H1 (cell line): ENCODE measurements around the gene PIK3R3. TPM values are rescaled to one million over a fixed set of nuclear protein-coding genes. Genes with fewer than 3 reads are reported as not detected.
"Not testable (repeated sequence)": the region's sequence is repeated elsewhere in the genome, so short reads cannot be mapped to it uniquely, and the experiment has no call there.

Experiments used
- CTCF ChIA-PET: fragments of 300-600 bp; sonication (Branson Sonifier 250); formaldehyde crosslinking; loops from one replicate; lab custom pipeline; 2021; ENCODE audit not compliant: partially characterized antibody; lab: Charles Lee
- POLR2A ChIA-PET: fragments of 300-600 bp; sonication (Branson Sonifier 250); formaldehyde crosslinking; loops from one replicate; lab custom pipeline; 2021; ENCODE audit warnings: inconsistent platforms; ENCODE audit not compliant: partially characterized antibody; lab: Charles Lee
- DNase-seq, 2 experiments: peaks; one replicate each; pipeline versions ENCODE4 v3.0.0 to v3.0.0-alpha.2; 2010 to 2022; ENCODE audit warnings: low spot score in 2 of 2, low read depth in 1 of 2, mixed read lengths in 1 of 2
- FAIRE-seq: peaks from 2 replicates; lab custom pipeline; 2011; peaks lifted over from hg19 to GRCh38; lab: Jason Lieb, UNC
- H2AFZ ChIP-seq: 2 replicates; pipeline ENCODE4 v1.8.1; 2012; ENCODE audit warnings: low read length, inconsistent platforms
- H2AK5ac ChIP-seq: 2 replicates; pipeline ENCODE4 v1.6.1; 2013; ENCODE audit warnings: low read depth, low read length
- H2BK120ac ChIP-seq: replicated peaks from 2 replicates; pipeline ENCODE3; 2013; ENCODE audit warnings: low read depth, low read length, inconsistent platforms
- H2BK12ac ChIP-seq: 2 replicates; pipeline ENCODE4 v1.6.1; 2013; ENCODE audit warnings: low read depth, low read length
- H2BK15ac ChIP-seq: 2 replicates; pipeline ENCODE4 v1.6.1; 2013; ENCODE audit warnings: low read length
- H2BK20ac ChIP-seq: 2 replicates; pipeline ENCODE4 v1.6.1; 2013; ENCODE audit warnings: low read length
- H2BK5ac ChIP-seq: 2 replicates; pipeline ENCODE4 v1.6.1; 2013; ENCODE audit warnings: low read depth, low read length
- H3K14ac ChIP-seq: 2 replicates; pipeline ENCODE4 v1.6.1; 2013; ENCODE audit warnings: inconsistent platforms; ENCODE audit not compliant: insufficient read length
- H3K18ac ChIP-seq: 2 replicates; pipeline ENCODE4 v1.6.1; 2013; ENCODE audit warnings: low read length; ENCODE audit errors: extremely low read depth
- H3K23ac ChIP-seq: 2 replicates; pipeline ENCODE4 v1.6.1; 2013; ENCODE audit warnings: inconsistent platforms; ENCODE audit not compliant: insufficient read length
- H3K23me2 ChIP-seq: 2 replicates; pipeline ENCODE4 v1.6.1; 2013; ENCODE audit warnings: low read depth, low read length
- H3K27ac ChIP-seq: 2 replicates; pipeline ENCODE4 v1.6.1; 2011; ENCODE audit warnings: low read depth, low read length, inconsistent platforms
- H3K27me3 ChIP-seq, 4 experiments: replicated peaks in 1 of 4; 1 replicate in 1 of 4; 2 replicates in 3 of 4; pipeline versions ENCODE4 v1.6.1 to v1.8.1; 2011 to 2013; ENCODE audit warnings: low read length in 3 of 4, mild to moderate bottlenecking in 3 of 4, inconsistent platforms in 2 of 4, mixed read lengths in 2 of 4, moderate library complexity in 1 of 4; ENCODE audit not compliant: control insufficient read depth in 3 of 4, insufficient read depth in 3 of 4; ENCODE audit errors: extremely low read depth in 1 of 4
- H3K36me3 ChIP-seq, 4 experiments: 2 replicates each; pipeline versions ENCODE4 v1.6.1 to v1.8.1; 2011 to 2013; ENCODE audit warnings: mild to moderate bottlenecking in 4 of 4, low read length in 3 of 4, moderate library complexity in 2 of 4, control low read depth in 1 of 4, inconsistent platforms in 1 of 4; ENCODE audit not compliant: insufficient read depth in 4 of 4, control insufficient read depth in 2 of 4
- H3K4ac ChIP-seq: replicated peaks from 2 replicates; pipeline ENCODE3; 2013; ENCODE audit warnings: low read length, low read depth, mixed read lengths, inconsistent platforms; ENCODE audit not compliant: insufficient read length
- H3K4me1 ChIP-seq, 4 experiments: replicated peaks in 1 of 4; 1 replicate in 1 of 4; 2 replicates in 3 of 4; pipeline versions ENCODE4 v1.6.1 to v1.8.1; 2011 to 2013; ENCODE audit warnings: low read length in 3 of 4, inconsistent platforms in 2 of 4, mixed read lengths in 1 of 4; ENCODE audit not compliant: insufficient read depth in 4 of 4, control insufficient read depth in 3 of 4
- H3K4me2 ChIP-seq, 2 experiments: 2 replicates each; pipeline versions ENCODE4 v1.6.1 to v1.8.1; 2011 to 2013; ENCODE audit warnings: low read depth in 2 of 2, low read length in 2 of 2, control low read depth in 1 of 2, inconsistent platforms in 1 of 2, mild to moderate bottlenecking in 1 of 2; ENCODE audit not compliant: insufficient read depth in 1 of 2
- H3K4me3 ChIP-seq, 4 experiments: fragments of 200-600, 300-600 bp in 1 of 4; sonication (generic), shearing (Covaris generic), sonication (Bioruptor Twin) in 1 of 4; 2 replicates each; pipeline versions ENCODE4 v1.5.1 to v1.8.1; 2011 to 2016; ENCODE audit warnings: low read length in 4 of 4, low read depth in 3 of 4, control low read depth in 2 of 4, inconsistent platforms in 2 of 4, mild to moderate bottlenecking in 2 of 4, mixed read lengths in 1 of 4, moderate library complexity in 1 of 4; ENCODE audit not compliant: insufficient read depth in 2 of 4; ENCODE audit errors: extremely low read depth in 1 of 4
- H3K56ac ChIP-seq: replicated peaks from 2 replicates; pipeline ENCODE3; 2013; ENCODE audit warnings: low read depth, mild to moderate bottlenecking, mixed read lengths, low read length, inconsistent platforms; ENCODE audit not compliant: insufficient read length
- H3K79me1 ChIP-seq: 2 replicates; pipeline ENCODE4 v1.6.1; 2013; ENCODE audit warnings: low read depth, low read length, control low read depth
- H3K79me2 ChIP-seq, 2 experiments: 2 replicates each; pipeline versions ENCODE4 v1.6.1 to v1.8.1; 2012 to 2013; ENCODE audit warnings: low read length in 2 of 2, mild to moderate bottlenecking in 2 of 2, inconsistent platforms in 1 of 2; ENCODE audit not compliant: insufficient read depth in 2 of 2, control insufficient read depth in 1 of 2
- H3K9ac ChIP-seq, 4 experiments: replicated peaks in 1 of 4; 1 replicate in 1 of 4; 2 replicates in 3 of 4; pipeline versions ENCODE4 v1.6.1 to v1.8.1; 2011 to 2013; ENCODE audit warnings: low read depth in 3 of 4, low read length in 3 of 4, control low read depth in 2 of 4, mild to moderate bottlenecking in 2 of 4, moderate library complexity in 2 of 4, inconsistent platforms in 1 of 4; ENCODE audit errors: extremely low read depth in 1 of 4
- H3K9me3 ChIP-seq, 2 experiments: 2 replicates each; pipeline versions ENCODE4 v1.6.1 to v1.8.1; 2012 to 2013; ENCODE audit warnings: mild to moderate bottlenecking in 2 of 2, moderate library complexity in 2 of 2, control low read depth in 1 of 2, inconsistent platforms in 1 of 2, low read depth in 1 of 2, low read length in 1 of 2, mixed read lengths in 1 of 2; ENCODE audit not compliant: insufficient read depth in 2 of 2
- H4K20me1 ChIP-seq, 2 experiments: replicated peaks in 1 of 2; 2 replicates each; pipeline versions ENCODE3 to v1.8.1; 2011 to 2013; ENCODE audit warnings: inconsistent platforms in 2 of 2, low read length in 2 of 2, mild to moderate bottlenecking in 1 of 2; ENCODE audit not compliant: insufficient read depth in 2 of 2, control insufficient read depth in 1 of 2
- H4K5ac ChIP-seq: 2 replicates; pipeline ENCODE4 v1.6.1; 2013; ENCODE audit warnings: low read length, low read depth, mixed read lengths, inconsistent platforms; ENCODE audit not compliant: insufficient read length
- H4K8ac ChIP-seq: 2 replicates; pipeline ENCODE4 v1.8.0; 2013; ENCODE audit warnings: mild to moderate bottlenecking, moderate library complexity, low read length, inconsistent platforms; ENCODE audit not compliant: insufficient read depth; ENCODE audit errors: extremely low read depth
- H4K91ac ChIP-seq: replicated peaks from 2 replicates; pipeline ENCODE3; 2013; ENCODE audit warnings: low read length, mixed read lengths, inconsistent platforms; ENCODE audit not compliant: insufficient read length
- CTBP2 ChIP-seq: IDR thresholded peaks from 2 replicates; pipeline ENCODE4 v1.7.0; 2011; ENCODE audit warnings: borderline replicate concordance, mild to moderate bottlenecking, moderate library complexity, mixed read lengths, low read length; ENCODE audit not compliant: insufficient read depth, insufficient read length
- NANOG ChIP-seq: IDR thresholded peaks from 2 replicates; pipeline ENCODE4 v1.6.1; 2011; ENCODE audit warnings: low read length, low read depth, mild to moderate bottlenecking, inconsistent platforms; ENCODE audit not compliant: insufficient read depth, poor library complexity, severe bottlenecking
- SP4 ChIP-seq: IDR thresholded peaks from 2 replicates; pipeline ENCODE4 v1.6.1; 2012; ENCODE audit warnings: low read length, inconsistent platforms
- TEAD4 ChIP-seq: IDR thresholded peaks from 2 replicates; pipeline ENCODE4 v1.6.1; 2012; ENCODE audit warnings: low read depth, low read length, inconsistent platforms, mixed read lengths
- YY1 ChIP-seq: IDR thresholded peaks from 2 replicates; pipeline ENCODE4 v1.6.1; 2011; ENCODE audit warnings: low read depth, mild to moderate bottlenecking, low read length
- WGBS, 2 experiments: shearing (Covaris generic) in 1 of 2; methylation state at CpG; one replicate each; pipeline versions ENCODE4 v1.1.6 to v1.1.7; 2013 to 2015; ENCODE audit warnings: low lambda C conversion rate in 2 of 2, mixed read lengths in 2 of 2, inconsistent platforms in 1 of 2, low coverage in 1 of 2, missing lambda C conversion rate in 1 of 2; ENCODE audit not compliant: insufficient replicate concordance in 2 of 2, insufficient coverage in 1 of 2, insufficient read length in 1 of 2; ENCODE audit errors: extremely low coverage in 1 of 2, missing lambda C conversion rate in 1 of 2; 5-methylcytosine and 5-hydroxymethylcytosine counted together
- polyA plus RNA-seq, 7 experiments: library from polyadenylated mRNA; depleted of rRNA in 3 of 7; stranded (reverse) in 5 of 7; unstranded in 2 of 7; fragments of >200 nt in 5 of 7; fragments of 200-250 nt in 2 of 7; gene quantifications; 1 replicate in 5 of 7; 2 replicates in 1 of 7; 4 replicates in 1 of 7; pipeline versions ENCODE4 v1.2.1 to v1.2.3, GENCODE V29; 2011 to 2013; ENCODE audit warnings: missing spikeins in 2 of 7, mixed read lengths in 2 of 7
- total RNA-seq: library from RNA; stranded (reverse); fragmentation: NEBNext Ultra II Directional; extraction: Animal tissue kit (Norgen Biotek cat#: 25700); gene quantifications from 2 replicates; pipeline ENCODE4 v1.2.1, GENCODE V29; 2021

Gene PIK3R3
- total and polyA plus RNA-seq, 2 of the 8 experiments (the other 6 are each of a cell fraction or from before 2014, with no cell fraction given): 5.3 to 13.6 TPM

GRCh38 chr1:46057781-46058180, 74.6 kb downstream of the PIK3R3 start (continued):
- TF ChIP-seq TEAD4 (no peak), CTBP2 (no peak), NANOG (no peak), SP4 (no peak), YY1 (no peak)

DNA sequence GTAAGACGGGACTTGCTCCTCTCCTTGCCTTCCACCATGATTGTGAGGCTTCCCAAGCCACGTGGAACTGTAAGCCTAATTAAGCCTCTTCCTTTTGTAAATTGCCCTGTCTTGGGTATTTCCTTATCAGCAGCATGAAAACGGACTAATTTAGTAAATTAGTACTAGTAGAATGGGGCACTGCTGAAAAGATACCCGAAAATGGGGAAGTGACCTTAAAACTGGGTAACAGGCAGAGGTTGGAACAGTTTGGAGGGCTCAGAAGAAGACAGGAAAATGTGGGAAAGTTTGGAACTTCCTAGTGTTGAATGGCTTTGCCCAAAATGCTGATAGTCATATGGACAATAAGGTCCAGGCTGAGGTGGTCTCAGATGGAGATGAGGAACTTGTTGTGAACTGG, 75.2 kb downstream of the PIK3R3 start:
- H2BK120ac ChIP-seq, H2BK5ac ChIP-seq, H2BK12ac ChIP-seq, H4K8ac ChIP-seq, H3K79me1 ChIP-seq, FAIRE-seq, H2AFZ ChIP-seq, H3K18ac ChIP-seq, H2AK5ac ChIP-seq, H3K14ac ChIP-seq, H3K56ac ChIP-seq, H4K5ac ChIP-seq, H3K27me3 ChIP-seq, H2BK15ac ChIP-seq, H3K27ac ChIP-seq, H3K23ac ChIP-seq, H3K9me3 ChIP-seq, POLR2A ChIA-PET, H4K91ac ChIP-seq, H3K4me2 ChIP-seq, H3K4me3 ChIP-seq, DNase-seq, H3K4me1 ChIP-seq, H3K79me2 ChIP-seq, H2BK20ac ChIP-seq, H3K9ac ChIP-seq, CTCF ChIA-PET, H3K4ac ChIP-seq, H3K23me2 ChIP-seq, H4K20me1 ChIP-seq: not testable (repeated sequence)
- 79% methylated on average over 4 of the region's 4 CpGs; no CpG with 5 or more reads in 1 of the 2 experiments for WGBS, 2 experiments
- peaks cover 0 to 18% (median 6%) of the 10 kb centered on the region in 4 experiments; a peak in 5 of 8 replicates for H3K36me3 ChIP-seq
